GM23338 (cell line): ENCODE results near the gene PPFIA4. TPM values are rescaled to one million over a fixed set of nuclear protein-coding genes. Genes with fewer than 3 reads are reported as not detected.

ENCODE experiments used
- ATAC-seq: fragments of 200-7000 bp; cut with Tn5 transposase; 3 replicates; pipeline ENCODE4 v1.9.1; 2020
- DNase-seq: peaks from one replicate; pipeline ENCODE4 v3.0.0-alpha.2; 2015; ENCODE audit warnings: low spot score
- H2AFZ ChIP-seq: fragments of 200-600 bp; sonication (generic); 2 replicates; pipeline ENCODE4 v1.8.0; 2016; ENCODE audit warnings: antibody characterized with exemption, mild to moderate bottlenecking, moderate library complexity
- H3F3A ChIP-seq: fragments of 200-600 bp; sonication (generic); replicated peaks from 2 replicates; pipeline ENCODE4 v1.8.0; 2017; ENCODE audit warnings: antibody characterized with exemption, mixed run types, low read depth
- H3K27ac ChIP-seq: fragments of 200-600 bp; sonication (generic); 2 replicates; pipeline ENCODE4 v1.6.1; 2016; ENCODE audit warnings: low read depth
- H3K27me3 ChIP-seq: fragments of 200-600 bp; sonication (generic); 2 replicates; pipeline ENCODE4 v1.8.0; 2016; ENCODE audit warnings: mild to moderate bottlenecking, mixed run types, moderate library complexity; ENCODE audit not compliant: insufficient read depth
- H3K36me3 ChIP-seq: fragments of 200-600 bp; sonication (generic); 2 replicates; pipeline ENCODE4 v1.8.0; 2016; ENCODE audit warnings: mild to moderate bottlenecking; ENCODE audit not compliant: insufficient read depth
- H3K4me1 ChIP-seq: fragments of 200-600 bp; sonication (generic); 2 replicates; pipeline ENCODE4 v1.8.0; 2016; ENCODE audit warnings: mild to moderate bottlenecking, moderate library complexity; ENCODE audit not compliant: insufficient read depth
- H3K4me2 ChIP-seq: fragments of 200-600 bp; sonication (generic); 2 replicates; pipeline ENCODE4 v1.7.1; 2017; ENCODE audit warnings: mixed run types
- H3K4me3 ChIP-seq: fragments of 200-600 bp; sonication (generic); 2 replicates; pipeline ENCODE4 v1.6.1; 2016; ENCODE audit warnings: mixed run types
- H3K79me2 ChIP-seq: fragments of 200-600 bp; sonication (generic); replicated peaks from 2 replicates; pipeline ENCODE4 v1.8.0; 2017; ENCODE audit warnings: mild to moderate bottlenecking; ENCODE audit not compliant: insufficient read depth
- H3K9me2 ChIP-seq: fragments of 200-600 bp; sonication (generic); 2 replicates; pipeline ENCODE4 v1.8.0; 2017; ENCODE audit not compliant: insufficient read depth
- H4K20me1 ChIP-seq: fragments of 200-600 bp; sonication (generic); replicated peaks from 2 replicates; pipeline ENCODE4 v1.8.0; 2017; ENCODE audit warnings: mild to moderate bottlenecking; ENCODE audit not compliant: insufficient read depth
- H3K27ac Mint-ChIP-seq: 2 replicates; pipeline ENCODE4 v1.8.0; 2020; ENCODE audit warnings: inconsistent platforms, mild to moderate bottlenecking, moderate library complexity, mixed read lengths
- H3K27me3 Mint-ChIP-seq: 3 replicates; pipeline ENCODE4 v1.8.0; 2022; ENCODE audit warnings: low read depth, mild to moderate bottlenecking, moderate library complexity, mixed read lengths, inconsistent platforms; ENCODE audit not compliant: insufficient read depth, poor library complexity
- H3K36me3 Mint-ChIP-seq: 3 replicates; pipeline ENCODE4 v1.8.0; 2021; ENCODE audit warnings: low read depth, mild to moderate bottlenecking, inconsistent platforms, moderate library complexity, mixed read lengths
- H3K4me1 Mint-ChIP-seq: 3 replicates; pipeline ENCODE4 v1.8.0; 2020; ENCODE audit warnings: mild to moderate bottlenecking, inconsistent platforms, mixed read lengths
- H3K4me3 Mint-ChIP-seq: 3 replicates; pipeline ENCODE4 v1.8.0; 2021; ENCODE audit warnings: moderate library complexity, mild to moderate bottlenecking, inconsistent platforms, mixed read lengths
- H3K9me3 Mint-ChIP-seq: 3 replicates; pipeline ENCODE4 v1.8.0; 2020; ENCODE audit warnings: moderate library complexity, mild to moderate bottlenecking, inconsistent platforms, mixed read lengths
- CREB1 ChIP-seq: fragments of 250-450 bp; sonication (Bioruptor Pico); IDR thresholded peaks from 2 replicates; pipeline ENCODE4 v1.5.0; 2020; ENCODE audit warnings: low read depth, mild to moderate bottlenecking, moderate library complexity
- CTCF ChIP-seq, 2 experiments: fragments of 200-600 bp in 1 of 2; sonication (generic) in 1 of 2; conservative IDR thresholded peaks; 2 replicates each; pipeline versions ENCODE4 v1.5.1 to v1.6.1; 2016 to 2017; ENCODE audit warnings: antibody characterized with exemption in 2 of 2, low read depth in 2 of 2, mild to moderate bottlenecking in 2 of 2, moderate library complexity in 1 of 2
- EZH2 ChIP-seq: fragments of 200-600 bp; sonication (generic); IDR thresholded peaks from one replicate; pipeline ENCODE4 v1.8.0; 2017; ENCODE audit warnings: antibody characterized with exemption, mild to moderate bottlenecking, low read depth; ENCODE audit not compliant: unreplicated experiment
- JUNB ChIP-seq: IDR thresholded peaks from one replicate; pipeline ENCODE4 v1.6.1; 2016; ENCODE audit warnings: antibody characterized with exemption; ENCODE audit not compliant: unreplicated experiment
- POLR2AphosphoS5 ChIP-seq: IDR thresholded peaks from 2 replicates; pipeline ENCODE4 v1.6.1; 2016; ENCODE audit warnings: antibody characterized with exemption, low read depth
- STAT1 ChIP-seq: IDR thresholded peaks from one replicate; pipeline ENCODE4 v1.6.1; 2016; ENCODE audit warnings: antibody characterized with exemption; ENCODE audit not compliant: unreplicated experiment
- ZNF114 ChIP-seq: fragments of 250-450 bp; sonication (Bioruptor Pico); IDR thresholded peaks from 2 replicates; pipeline ENCODE4 v1.5.0; 2020; ENCODE audit warnings: mild to moderate bottlenecking, moderate library complexity
- polyA plus RNA-seq: library from polyadenylated mRNA; unstranded; fragments of >200 nt; fragmentation: Nextera tagmentation; extraction: Ambion mirVana; gene quantifications from 2 replicates; pipeline ENCODE4 v1.2.1, GENCODE V29; 2016
- total RNA-seq: library from RNA; depleted of rRNA; stranded (reverse); fragments of >200 nt; shearing (Covaris generic); gene quantifications from 2 replicates; pipeline ENCODE4 v1.2.3, GENCODE V29; 2014
- TF ChIP-seq, protein P1 (sequence below): IDR thresholded peaks from 2 replicates; pipeline ENCODE4 v1.6.1; 2016; ENCODE audit warnings: antibody characterized with exemption
- TF ChIP-seq, protein P2 (sequence below): fragments of 250-450 bp; sonication (Bioruptor Pico); IDR thresholded peaks from 2 replicates; pipeline ENCODE4 v1.5.0; 2020; ENCODE audit warnings: mild to moderate bottlenecking, moderate library complexity
- TF ChIP-seq, protein P3 (sequence below): IDR thresholded peaks from one replicate; pipeline ENCODE4 v1.6.1; 2018; ENCODE audit warnings: antibody characterized with exemption; ENCODE audit not compliant: unreplicated experiment

Gene PPFIA4
- total and polyA plus RNA-seq, 2 experiments from 2014 or later: 1.3 to 7.6 TPM

- no peak for TF ChIP-seq POLR2AphosphoS5
- no peak for TF ChIP-seq CREB1 (CRISPR knock-in tag)
- TF ChIP-seq CTCF (conservative IDR thresholded peaks at IDR 0.05; ENCODE audit: low read depth in 2 of 2): no peak
- TF ChIP-seq ZNF114 (CRISPR knock-in tag): no peak
- TF ChIP-seq, protein P1, sequence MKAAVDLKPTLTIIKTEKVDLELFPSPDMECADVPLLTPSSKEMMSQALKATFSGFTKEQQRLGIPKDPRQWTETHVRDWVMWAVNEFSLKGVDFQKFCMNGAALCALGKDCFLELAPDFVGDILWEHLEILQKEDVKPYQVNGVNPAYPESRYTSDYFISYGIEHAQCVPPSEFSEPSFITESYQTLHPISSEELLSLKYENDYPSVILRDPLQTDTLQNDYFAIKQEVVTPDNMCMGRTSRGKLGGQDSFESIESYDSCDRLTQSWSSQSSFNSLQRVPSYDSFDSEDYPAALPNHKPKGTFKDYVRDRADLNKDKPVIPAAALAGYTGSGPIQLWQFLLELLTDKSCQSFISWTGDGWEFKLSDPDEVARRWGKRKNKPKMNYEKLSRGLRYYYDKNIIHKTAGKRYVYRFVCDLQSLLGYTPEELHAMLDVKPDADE: no peak
- TF ChIP-seq JUNB: no peak
- TF ChIP-seq EZH2: no peak
- TF ChIP-seq, protein P2, sequence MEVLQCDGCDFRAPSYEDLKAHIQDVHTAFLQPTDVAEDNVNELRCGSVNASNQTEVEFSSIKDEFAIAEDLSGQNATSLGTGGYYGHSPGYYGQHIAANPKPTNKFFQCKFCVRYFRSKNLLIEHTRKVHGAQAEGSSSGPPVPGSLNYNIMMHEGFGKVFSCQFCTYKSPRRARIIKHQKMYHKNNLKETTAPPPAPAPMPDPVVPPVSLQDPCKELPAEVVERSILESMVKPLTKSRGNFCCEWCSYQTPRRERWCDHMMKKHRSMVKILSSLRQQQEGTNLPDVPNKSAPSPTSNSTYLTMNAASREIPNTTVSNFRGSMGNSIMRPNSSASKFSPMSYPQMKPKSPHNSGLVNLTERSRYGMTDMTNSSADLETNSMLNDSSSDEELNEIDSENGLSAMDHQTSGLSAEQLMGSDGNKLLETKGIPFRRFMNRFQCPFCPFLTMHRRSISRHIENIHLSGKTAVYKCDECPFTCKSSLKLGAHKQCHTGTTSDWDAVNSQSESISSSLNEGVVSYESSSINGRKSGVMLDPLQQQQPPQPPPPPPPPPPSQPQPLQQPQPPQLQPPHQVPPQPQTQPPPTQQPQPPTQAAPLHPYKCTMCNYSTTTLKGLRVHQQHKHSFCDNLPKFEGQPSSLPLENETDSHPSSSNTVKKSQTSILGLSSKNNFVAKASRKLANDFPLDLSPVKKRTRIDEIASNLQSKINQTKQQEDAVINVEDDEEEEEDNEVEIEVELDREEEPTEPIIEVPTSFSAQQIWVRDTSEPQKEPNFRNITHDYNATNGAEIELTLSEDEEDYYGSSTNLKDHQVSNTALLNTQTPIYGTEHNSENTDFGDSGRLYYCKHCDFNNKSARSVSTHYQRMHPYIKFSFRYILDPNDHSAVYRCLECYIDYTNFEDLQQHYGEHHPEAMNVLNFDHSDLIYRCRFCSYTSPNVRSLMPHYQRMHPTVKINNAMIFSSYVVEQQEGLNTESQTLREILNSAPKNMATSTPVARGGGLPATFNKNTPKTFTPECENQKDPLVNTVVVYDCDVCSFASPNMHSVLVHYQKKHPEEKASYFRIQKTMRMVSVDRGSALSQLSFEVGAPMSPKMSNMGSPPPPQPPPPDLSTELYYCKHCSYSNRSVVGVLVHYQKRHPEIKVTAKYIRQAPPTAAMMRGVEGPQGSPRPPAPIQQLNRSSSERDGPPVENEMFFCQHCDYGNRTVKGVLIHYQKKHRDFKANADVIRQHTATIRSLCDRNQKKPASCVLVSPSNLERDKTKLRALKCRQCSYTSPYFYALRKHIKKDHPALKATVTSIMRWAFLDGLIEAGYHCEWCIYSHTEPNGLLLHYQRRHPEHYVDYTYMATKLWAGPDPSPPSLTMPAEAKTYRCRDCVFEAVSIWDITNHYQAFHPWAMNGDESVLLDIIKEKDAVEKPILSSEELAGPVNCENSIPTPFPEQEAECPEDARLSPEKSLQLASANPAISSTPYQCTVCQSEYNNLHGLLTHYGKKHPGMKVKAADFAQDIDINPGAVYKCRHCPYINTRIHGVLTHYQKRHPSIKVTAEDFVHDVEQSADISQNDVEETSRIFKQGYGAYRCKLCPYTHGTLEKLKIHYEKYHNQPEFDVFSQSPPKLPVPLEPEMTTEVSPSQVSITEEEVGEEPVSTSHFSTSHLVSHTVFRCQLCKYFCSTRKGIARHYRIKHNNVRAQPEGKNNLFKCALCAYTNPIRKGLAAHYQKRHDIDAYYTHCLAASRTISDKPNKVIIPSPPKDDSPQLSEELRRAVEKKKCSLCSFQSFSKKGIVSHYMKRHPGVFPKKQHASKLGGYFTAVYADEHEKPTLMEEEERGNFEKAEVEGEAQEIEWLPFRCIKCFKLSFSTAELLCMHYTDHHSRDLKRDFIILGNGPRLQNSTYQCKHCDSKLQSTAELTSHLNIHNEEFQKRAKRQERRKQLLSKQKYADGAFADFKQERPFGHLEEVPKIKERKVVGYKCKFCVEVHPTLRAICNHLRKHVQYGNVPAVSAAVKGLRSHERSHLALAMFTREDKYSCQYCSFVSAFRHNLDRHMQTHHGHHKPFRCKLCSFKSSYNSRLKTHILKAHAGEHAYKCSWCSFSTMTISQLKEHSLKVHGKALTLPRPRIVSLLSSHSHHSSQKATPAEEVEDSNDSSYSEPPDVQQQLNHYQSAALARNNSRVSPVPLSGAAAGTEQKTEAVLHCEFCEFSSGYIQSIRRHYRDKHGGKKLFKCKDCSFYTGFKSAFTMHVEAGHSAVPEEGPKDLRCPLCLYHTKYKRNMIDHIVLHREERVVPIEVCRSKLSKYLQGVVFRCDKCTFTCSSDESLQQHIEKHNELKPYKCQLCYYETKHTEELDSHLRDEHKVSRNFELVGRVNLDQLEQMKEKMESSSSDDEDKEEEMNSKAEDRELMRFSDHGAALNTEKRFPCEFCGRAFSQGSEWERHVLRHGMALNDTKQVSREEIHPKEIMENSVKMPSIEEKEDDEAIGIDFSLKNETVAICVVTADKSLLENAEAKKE (CRISPR knock-in tag): no peak
- TF ChIP-seq, protein P3, sequence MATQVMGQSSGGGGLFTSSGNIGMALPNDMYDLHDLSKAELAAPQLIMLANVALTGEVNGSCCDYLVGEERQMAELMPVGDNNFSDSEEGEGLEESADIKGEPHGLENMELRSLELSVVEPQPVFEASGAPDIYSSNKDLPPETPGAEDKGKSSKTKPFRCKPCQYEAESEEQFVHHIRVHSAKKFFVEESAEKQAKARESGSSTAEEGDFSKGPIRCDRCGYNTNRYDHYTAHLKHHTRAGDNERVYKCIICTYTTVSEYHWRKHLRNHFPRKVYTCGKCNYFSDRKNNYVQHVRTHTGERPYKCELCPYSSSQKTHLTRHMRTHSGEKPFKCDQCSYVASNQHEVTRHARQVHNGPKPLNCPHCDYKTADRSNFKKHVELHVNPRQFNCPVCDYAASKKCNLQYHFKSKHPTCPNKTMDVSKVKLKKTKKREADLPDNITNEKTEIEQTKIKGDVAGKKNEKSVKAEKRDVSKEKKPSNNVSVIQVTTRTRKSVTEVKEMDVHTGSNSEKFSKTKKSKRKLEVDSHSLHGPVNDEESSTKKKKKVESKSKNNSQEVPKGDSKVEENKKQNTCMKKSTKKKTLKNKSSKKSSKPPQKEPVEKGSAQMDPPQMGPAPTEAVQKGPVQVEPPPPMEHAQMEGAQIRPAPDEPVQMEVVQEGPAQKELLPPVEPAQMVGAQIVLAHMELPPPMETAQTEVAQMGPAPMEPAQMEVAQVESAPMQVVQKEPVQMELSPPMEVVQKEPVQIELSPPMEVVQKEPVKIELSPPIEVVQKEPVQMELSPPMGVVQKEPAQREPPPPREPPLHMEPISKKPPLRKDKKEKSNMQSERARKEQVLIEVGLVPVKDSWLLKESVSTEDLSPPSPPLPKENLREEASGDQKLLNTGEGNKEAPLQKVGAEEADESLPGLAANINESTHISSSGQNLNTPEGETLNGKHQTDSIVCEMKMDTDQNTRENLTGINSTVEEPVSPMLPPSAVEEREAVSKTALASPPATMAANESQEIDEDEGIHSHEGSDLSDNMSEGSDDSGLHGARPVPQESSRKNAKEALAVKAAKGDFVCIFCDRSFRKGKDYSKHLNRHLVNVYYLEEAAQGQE: no peak
- no peak for TF ChIP-seq STAT1
- H3K27me3 ChIP-seq: no peaks in the 10 kb centered on the region
- no peaks in the 10 kb centered on the region for H3K36me3 Mint-ChIP-seq
- H3K4me1 ChIP-seq: peaks cover 11% of the 10 kb centered on the region; the same call in 1 of the 2 replicates
- ATAC-seq (no peak), DNase-seq (no peak)
- no peaks in the 10 kb centered on the region for H3K36me3 ChIP-seq
- H3K27ac Mint-ChIP-seq: no peak overlapping the region
- no peak overlapping the region for H3K27ac ChIP-seq
- H3K4me2 ChIP-seq: no peak overlapping the region
- H3K79me2 ChIP-seq: no peaks in the 10 kb centered on the region
- no peaks in the 10 kb centered on the region for H3F3A ChIP-seq
- no peak overlapping the region for H3K4me3 ChIP-seq
- H3K4me1 Mint-ChIP-seq: peaks cover 14% of the 10 kb centered on the region
- H2AFZ ChIP-seq: no peak overlapping the region
- no peaks in the 10 kb centered on the region; the same call in 2 of the 3 replicates for H3K9me3 Mint-ChIP-seq
- no peak overlapping the region; the same call in 2 of the 3 replicates for H3K4me3 Mint-ChIP-seq
- H3K9me2 ChIP-seq: no peaks in the 10 kb centered on the region
- H4K20me1 ChIP-seq: no peaks in the 10 kb centered on the region
- H3K27me3 Mint-ChIP-seq: peaks cover 8% of the 10 kb centered on the region
These were observed 7.6 kb downstream of the PPFIA4 start for GRCh38 chr1:203033917-203034316.
